DOHH2 (cell line): ENCODE results near the gene PALLD.

Experiments used
- H3F3A ChIP-seq: fragments of 200-600 bp; sonication (generic), shearing (Covaris generic); 2 replicates; pipeline ENCODE4 v1.6.0; 2016; ENCODE audit warnings: antibody characterized with exemption, mild to moderate bottlenecking; ENCODE audit not compliant: control insufficient read depth, insufficient read depth
- H3K27ac ChIP-seq: fragments of 200-600 bp; sonication (generic); 2 replicates; pipeline ENCODE4 v1.5.1; 2014; ENCODE audit warnings: low read depth, mild to moderate bottlenecking, low read length, moderate library complexity
- H3K27me3 ChIP-seq: fragments of 200-600 bp; sonication (generic); 2 replicates; pipeline ENCODE4 v1.6.1; 2014; ENCODE audit warnings: mild to moderate bottlenecking, low read length, mixed read lengths; ENCODE audit not compliant: control insufficient read depth
- H3K36me3 ChIP-seq: fragments of 200-600 bp; sonication (generic); 2 replicates; pipeline ENCODE4 v1.6.1; 2014; ENCODE audit warnings: mild to moderate bottlenecking, low read length, moderate library complexity, mixed read lengths; ENCODE audit not compliant: control insufficient read depth
- H3K4me1 ChIP-seq: fragments of 200-600 bp; sonication (generic); 2 replicates; pipeline ENCODE4 v1.6.1; 2014; ENCODE audit warnings: mild to moderate bottlenecking, low read length, mixed read lengths; ENCODE audit not compliant: control insufficient read depth
- H3K4me2 ChIP-seq: fragments of 200-600 bp; sonication (generic); 2 replicates; pipeline ENCODE4 v1.6.0; 2014; ENCODE audit warnings: mild to moderate bottlenecking, low read length, moderate library complexity
- H3K4me3 ChIP-seq: fragments of 200-600 bp; sonication (generic); 2 replicates; pipeline ENCODE4 v1.5.1; 2014; ENCODE audit warnings: mild to moderate bottlenecking, low read length, mixed read lengths
- H3K79me2 ChIP-seq: fragments of 200-600 bp; sonication (generic); 2 replicates; pipeline ENCODE4 v1.6.1; 2014; ENCODE audit warnings: mild to moderate bottlenecking, low read length, mixed read lengths; ENCODE audit not compliant: control insufficient read depth
- H3K9me2 ChIP-seq: fragments of 200-600 bp; sonication (generic); replicated peaks from 2 replicates; pipeline ENCODE4 v1.6.1; 2014; ENCODE audit warnings: mild to moderate bottlenecking, low read length, mixed read lengths; ENCODE audit not compliant: control insufficient read depth
- H3K9me3 ChIP-seq: fragments of 200-600 bp; sonication (generic); 2 replicates; pipeline ENCODE4 v1.6.1; 2014; ENCODE audit warnings: antibody characterized with exemption, low read length, mixed read lengths; ENCODE audit not compliant: control insufficient read depth, insufficient read depth
- H4K20me1 ChIP-seq: fragments of 200-600 bp; sonication (generic); 2 replicates; pipeline ENCODE4 v1.6.0; 2014; ENCODE audit warnings: low read depth, mild to moderate bottlenecking, antibody characterized with exemption, low read length, moderate library complexity; ENCODE audit not compliant: control insufficient read depth, insufficient read depth
- EZH2phosphoT487 ChIP-seq: fragments of 200-600 bp; sonication (generic); IDR thresholded peaks from 2 replicates; pipeline ENCODE4 v1.6.1; 2017; ENCODE audit warnings: borderline replicate concordance, mild to moderate bottlenecking, antibody characterized with exemption, low read length, moderate library complexity, mixed read lengths
- TF ChIP-seq, protein P1 (sequence below): fragments of 200-600 bp; sonication (generic); IDR thresholded peaks from one replicate; pipeline ENCODE4 v1.5.1; 2014; ENCODE audit warnings: antibody characterized with exemption, mild to moderate bottlenecking, low read depth, low read length; ENCODE audit not compliant: poor library complexity, severe bottlenecking

Gene PALLD

DNA sequence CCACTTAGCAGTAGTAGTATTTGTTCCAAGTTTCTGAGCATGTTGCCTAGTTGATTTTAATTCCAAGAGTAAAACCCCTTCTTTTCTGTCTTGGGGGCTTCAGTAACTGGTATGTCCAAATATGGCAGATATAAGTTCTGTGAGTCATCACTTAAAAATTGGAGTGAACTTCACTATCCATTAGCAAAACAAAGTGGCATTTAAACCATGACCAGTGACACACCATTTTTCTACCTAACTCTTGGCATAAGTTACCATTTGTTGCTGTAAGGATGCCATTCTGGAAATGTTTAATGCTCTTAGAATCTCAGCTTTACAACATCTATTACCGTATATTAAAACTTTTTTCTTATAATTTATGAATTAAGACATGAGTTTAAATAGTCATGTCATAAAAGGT lies 411.2 kb downstream of the PALLD start:
- Histone ChIP-seq H3K9me3 (no peaks in the 10 kb centered on the region), H3K36me3 (no peaks in the 10 kb centered on the region), H4K20me1 (no peaks in the 10 kb centered on the region), H3K4me1 (no peaks in the 10 kb centered on the region), H3K27ac (no peak overlapping the region), H3K4me2 (no peak overlapping the region), H3F3A (no peaks in the 10 kb centered on the region), H3K4me3 (no peak overlapping the region), H3K9me2 (no peaks in the 10 kb centered on the region), H3K79me2 (no peaks in the 10 kb centered on the region), H3K27me3 (no peaks in the 10 kb centered on the region)
- TF ChIP-seq, protein P1, sequence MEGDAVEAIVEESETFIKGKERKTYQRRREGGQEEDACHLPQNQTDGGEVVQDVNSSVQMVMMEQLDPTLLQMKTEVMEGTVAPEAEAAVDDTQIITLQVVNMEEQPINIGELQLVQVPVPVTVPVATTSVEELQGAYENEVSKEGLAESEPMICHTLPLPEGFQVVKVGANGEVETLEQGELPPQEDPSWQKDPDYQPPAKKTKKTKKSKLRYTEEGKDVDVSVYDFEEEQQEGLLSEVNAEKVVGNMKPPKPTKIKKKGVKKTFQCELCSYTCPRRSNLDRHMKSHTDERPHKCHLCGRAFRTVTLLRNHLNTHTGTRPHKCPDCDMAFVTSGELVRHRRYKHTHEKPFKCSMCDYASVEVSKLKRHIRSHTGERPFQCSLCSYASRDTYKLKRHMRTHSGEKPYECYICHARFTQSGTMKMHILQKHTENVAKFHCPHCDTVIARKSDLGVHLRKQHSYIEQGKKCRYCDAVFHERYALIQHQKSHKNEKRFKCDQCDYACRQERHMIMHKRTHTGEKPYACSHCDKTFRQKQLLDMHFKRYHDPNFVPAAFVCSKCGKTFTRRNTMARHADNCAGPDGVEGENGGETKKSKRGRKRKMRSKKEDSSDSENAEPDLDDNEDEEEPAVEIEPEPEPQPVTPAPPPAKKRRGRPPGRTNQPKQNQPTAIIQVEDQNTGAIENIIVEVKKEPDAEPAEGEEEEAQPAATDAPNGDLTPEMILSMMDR, result no peak
- no peak for TF ChIP-seq EZH2phosphoT487

DNA sequence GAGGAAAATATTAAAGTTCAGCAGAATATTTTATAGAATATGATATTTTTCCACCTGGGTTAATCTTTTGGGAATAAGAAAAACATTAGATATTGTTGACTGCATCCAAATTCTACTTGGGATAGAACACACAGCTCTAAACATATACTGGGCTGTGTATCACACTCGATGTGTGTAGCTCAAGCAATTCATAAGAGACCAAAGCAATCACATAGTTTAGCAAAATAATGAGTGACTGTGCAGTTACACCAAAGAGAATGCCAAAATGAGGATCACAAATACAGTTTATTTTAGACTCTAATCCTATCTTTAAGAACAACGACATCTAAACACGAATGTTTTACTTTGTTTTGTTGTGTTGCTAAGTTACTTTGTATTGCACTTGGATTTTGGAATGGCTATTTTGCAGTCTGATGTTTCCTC lies 412.0 kb downstream of the PALLD start:
- H3K9me2 ChIP-seq, result no peaks in the 10 kb centered on the region
- no peak overlapping the region for H3K4me2 ChIP-seq
- no peak overlapping the region for H3K27ac ChIP-seq
- H4K20me1 ChIP-seq, result no peaks in the 10 kb centered on the region
- H3F3A ChIP-seq, result no peaks in the 10 kb centered on the region
- H3K4me1 ChIP-seq, result no peaks in the 10 kb centered on the region
- no peaks in the 10 kb centered on the region for H3K36me3 ChIP-seq
- no peaks in the 10 kb centered on the region for H3K27me3 ChIP-seq
- no peaks in the 10 kb centered on the region for H3K79me2 ChIP-seq
- H3K9me3 ChIP-seq, result no peaks in the 10 kb centered on the region
- TF ChIP-seq, protein P1, result no peak
- TF ChIP-seq EZH2phosphoT487, result no peak
- H3K4me3 ChIP-seq, result no peak overlapping the region

DNA sequence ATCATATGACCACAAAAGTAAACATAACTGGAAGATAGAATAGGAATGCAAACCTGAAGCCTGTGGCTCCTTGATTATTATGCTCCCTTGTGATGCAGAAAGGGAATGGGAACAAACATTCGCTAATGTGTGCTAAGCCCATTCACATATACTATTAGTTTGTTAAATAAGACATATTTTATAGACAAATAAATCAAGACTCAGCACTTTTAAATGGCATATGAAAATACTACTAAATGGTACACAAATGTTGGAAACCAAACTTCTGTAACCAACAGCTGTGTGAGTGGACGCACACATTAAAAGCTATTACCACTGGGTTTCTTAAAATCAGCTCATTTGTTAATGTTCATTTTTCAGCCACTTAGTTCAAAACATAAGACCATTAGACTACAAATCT lies 417.2 kb downstream of the PALLD start:
- no peak overlapping the region for H3K4me3 ChIP-seq
- no peaks in the 10 kb centered on the region for H3K9me2 ChIP-seq
- H3K27ac ChIP-seq, result no peak overlapping the region
- no peaks in the 10 kb centered on the region for H4K20me1 ChIP-seq
- H3K27me3 ChIP-seq, result no peaks in the 10 kb centered on the region
- H3K36me3 ChIP-seq, result no peaks in the 10 kb centered on the region
- H3K4me1 ChIP-seq, result no peaks in the 10 kb centered on the region
- H3K79me2 ChIP-seq, result no peaks in the 10 kb centered on the region
- TF ChIP-seq EZH2phosphoT487, result no peak
- TF ChIP-seq, protein P1, result no peak
- no peaks in the 10 kb centered on the region for H3F3A ChIP-seq
- no peak overlapping the region for H3K4me2 ChIP-seq
- no peaks in the 10 kb centered on the region for H3K9me3 ChIP-seq

DNA sequence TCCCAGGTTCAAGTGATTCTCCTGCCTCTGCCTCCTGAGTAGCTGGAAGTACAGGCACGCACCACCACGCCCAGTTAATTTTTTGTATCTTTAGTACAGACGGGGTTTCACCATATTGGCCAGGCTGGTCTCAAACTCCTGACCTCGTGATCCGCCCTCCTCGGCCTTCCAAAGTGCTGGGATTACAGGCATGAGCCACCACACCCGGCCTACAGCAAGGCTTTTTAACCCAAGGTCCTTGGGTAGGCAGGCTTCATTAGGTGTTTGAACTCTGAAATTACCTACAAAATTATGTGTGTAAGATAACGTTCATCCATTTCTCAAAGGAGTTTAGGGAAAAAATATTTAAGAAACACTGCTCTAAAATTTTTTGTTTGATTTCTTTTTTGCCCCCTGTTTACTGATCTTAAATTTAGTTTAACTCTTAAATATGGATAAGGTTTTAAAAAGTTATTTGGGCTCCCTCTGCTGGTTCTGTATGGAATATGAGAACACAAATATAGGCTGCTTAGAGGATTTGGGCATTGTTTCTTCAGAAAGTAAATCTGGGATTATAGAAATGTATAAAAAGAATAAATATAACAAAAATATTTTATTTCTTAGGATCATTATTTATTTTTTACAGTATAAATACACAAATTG lies 420.4 kb downstream of the PALLD start:
- TF ChIP-seq, protein P1, result peak; percentile 42
- TF ChIP-seq EZH2phosphoT487, result no peak
- no peak overlapping the region for H3K4me2 ChIP-seq
- no peaks in the 10 kb centered on the region for H3K9me3 ChIP-seq
- H3K27ac ChIP-seq, result no peak overlapping the region
- no peaks in the 10 kb centered on the region for H3K79me2 ChIP-seq
- H3F3A ChIP-seq, result no peaks in the 10 kb centered on the region
- H3K9me2 ChIP-seq, result no peaks in the 10 kb centered on the region
- no peak overlapping the region for H3K4me3 ChIP-seq
- H3K27me3 ChIP-seq, result no peaks in the 10 kb centered on the region
- H3K4me1 ChIP-seq, result no peaks in the 10 kb centered on the region
- no peaks in the 10 kb centered on the region for H3K36me3 ChIP-seq
- H4K20me1 ChIP-seq, result no peaks in the 10 kb centered on the region
